OCI-LY1 (cell line): ENCODE data around the gene RUSC2.

Experiments used
- H2AFZ ChIP-seq: fragments of 200-600 bp; sonication (generic), shearing (Covaris generic); 2 replicates; pipeline ENCODE4 v1.6.0; 2014; ENCODE audit warnings: antibody characterized with exemption, mild to moderate bottlenecking, low read length
- H3F3A ChIP-seq: fragments of 200-600 bp; sonication (generic), shearing (Covaris generic); 2 replicates; pipeline ENCODE4 v1.6.0; 2014; ENCODE audit warnings: mild to moderate bottlenecking, antibody characterized with exemption, low read length, moderate library complexity; ENCODE audit not compliant: insufficient read depth
- H3K27ac ChIP-seq: fragments of 200-600 bp; sonication (generic); 2 replicates; pipeline ENCODE4 v1.5.1; 2014; ENCODE audit warnings: low read length, mixed run types, mild to moderate bottlenecking, low read depth; ENCODE audit not compliant: poor library complexity, severe bottlenecking
- H3K27me3 ChIP-seq: fragments of 200-600 bp; sonication (generic); 2 replicates; pipeline ENCODE4 v1.6.0; 2014; ENCODE audit warnings: antibody characterized with exemption, mild to moderate bottlenecking, low read length, moderate library complexity; ENCODE audit not compliant: insufficient read depth
- H3K36me3 ChIP-seq: fragments of 200-600 bp; sonication (generic); 2 replicates; pipeline ENCODE4 v1.6.1; 2014; ENCODE audit warnings: mild to moderate bottlenecking, antibody characterized with exemption, low read length, moderate library complexity, mixed read lengths; ENCODE audit not compliant: insufficient read depth
- H3K4me1 ChIP-seq: fragments of 200-600 bp; sonication (generic); 2 replicates; pipeline ENCODE4 v1.5.1; 2014; ENCODE audit warnings: mild to moderate bottlenecking, low read length, moderate library complexity; ENCODE audit not compliant: insufficient read depth, severe bottlenecking
- H3K4me2 ChIP-seq: fragments of 200-600 bp; sonication (generic), shearing (Covaris generic); 2 replicates; pipeline ENCODE4 v1.6.1; 2014; ENCODE audit warnings: low read length
- H3K4me3 ChIP-seq: fragments of 200-600 bp; sonication (generic); 2 replicates; pipeline ENCODE4 v1.5.1; 2014; ENCODE audit warnings: low read length, low read depth, mild to moderate bottlenecking, mixed read lengths; ENCODE audit not compliant: poor library complexity, severe bottlenecking
- H3K79me2 ChIP-seq: fragments of 200-600 bp; shearing (Covaris generic); 2 replicates; pipeline ENCODE4 v1.6.1; 2016; ENCODE audit warnings: mixed run types, low read length, mixed read lengths; ENCODE audit not compliant: insufficient read depth
- H3K9ac ChIP-seq: fragments of 200-600 bp; sonication (generic), shearing (Covaris generic); 2 replicates; pipeline ENCODE4 v1.6.1; 2014; ENCODE audit warnings: mild to moderate bottlenecking, low read length, mixed read lengths
- H3K9me2 ChIP-seq: fragments of 200-600 bp; sonication (generic), shearing (Covaris generic); 2 replicates; pipeline ENCODE4 v1.6.1; 2014; ENCODE audit warnings: low read depth, mild to moderate bottlenecking, low read length, mixed read lengths
- H3K9me3 ChIP-seq: fragments of 200-600 bp; shearing (Covaris generic); 2 replicates; pipeline ENCODE4 v1.6.1; 2014; ENCODE audit warnings: low read length, mixed read lengths
- H4K20me1 ChIP-seq: fragments of 200-600 bp; sonication (generic), shearing (Covaris generic); 2 replicates; pipeline ENCODE4 v1.6.0; 2016; ENCODE audit warnings: mild to moderate bottlenecking, low read length; ENCODE audit not compliant: insufficient read depth
- EZH2 ChIP-seq: fragments of 200-600 bp; sonication (generic), shearing (Covaris generic); IDR thresholded peaks from 2 replicates; pipeline ENCODE4 v1.8.0; 2017; ENCODE audit warnings: borderline replicate concordance, mixed run types, mild to moderate bottlenecking, antibody characterized with exemption, low read length, moderate library complexity, mixed read lengths
- TF ChIP-seq, protein P1 (sequence below): fragments of 200-600 bp; sonication (generic), shearing (Covaris generic); IDR thresholded peaks from 2 replicates; pipeline ENCODE4 v1.5.1; 2017; ENCODE audit warnings: mild to moderate bottlenecking, antibody characterized with exemption, low read length, moderate library complexity, mixed read lengths

The RUSC2 gene

DNA sequence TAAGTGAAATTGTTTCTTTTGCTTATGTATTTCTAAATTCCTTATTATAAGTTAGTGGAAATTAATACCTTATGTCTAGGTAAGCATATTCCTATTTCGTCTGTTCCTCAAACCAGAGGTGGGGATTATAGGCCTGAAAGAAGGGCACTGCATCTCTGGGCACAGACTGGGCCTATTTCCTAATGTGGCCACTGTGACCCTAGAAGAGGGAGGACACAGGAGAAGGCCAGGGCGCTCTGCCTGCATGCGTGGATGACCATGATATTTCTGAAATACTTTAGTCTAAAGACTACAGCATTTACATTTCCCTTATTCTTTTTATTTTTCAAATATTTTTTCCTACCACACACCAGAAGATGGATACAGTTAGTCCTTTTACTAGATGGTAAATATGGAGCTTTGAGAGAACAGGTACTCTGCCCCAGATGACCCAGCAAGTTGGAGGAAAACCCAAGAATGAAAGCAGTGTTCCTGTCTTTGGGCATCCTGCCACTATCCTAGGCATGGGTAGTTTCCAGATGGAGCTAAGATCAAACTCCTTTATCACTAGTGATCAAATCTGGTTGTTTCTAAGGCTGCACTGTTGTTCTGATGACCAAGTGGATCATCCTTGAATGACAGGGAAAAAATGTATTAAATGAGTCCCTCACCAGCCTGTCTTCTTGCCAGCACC lies 27.8 kb downstream of the RUSC2 start:
- Histone ChIP-seq H3F3A (no peaks in the 10 kb centered on the region), H4K20me1 (no peaks in the 10 kb centered on the region), H3K4me3 (no peak overlapping the region), H3K9ac (no peak overlapping the region), H3K27me3 (no peaks in the 10 kb centered on the region), H3K4me1 (no peaks in the 10 kb centered on the region), H3K79me2 (no peaks in the 10 kb centered on the region), H3K36me3 (no peaks in the 10 kb centered on the region), H3K4me2 (no peak overlapping the region), H3K9me2 (no peaks in the 10 kb centered on the region), H3K9me3 (no peaks in the 10 kb centered on the region), H2AFZ (no peak overlapping the region), H3K27ac (no peak overlapping the region)
- no peak for TF ChIP-seq EZH2
- TF ChIP-seq, protein P1, sequence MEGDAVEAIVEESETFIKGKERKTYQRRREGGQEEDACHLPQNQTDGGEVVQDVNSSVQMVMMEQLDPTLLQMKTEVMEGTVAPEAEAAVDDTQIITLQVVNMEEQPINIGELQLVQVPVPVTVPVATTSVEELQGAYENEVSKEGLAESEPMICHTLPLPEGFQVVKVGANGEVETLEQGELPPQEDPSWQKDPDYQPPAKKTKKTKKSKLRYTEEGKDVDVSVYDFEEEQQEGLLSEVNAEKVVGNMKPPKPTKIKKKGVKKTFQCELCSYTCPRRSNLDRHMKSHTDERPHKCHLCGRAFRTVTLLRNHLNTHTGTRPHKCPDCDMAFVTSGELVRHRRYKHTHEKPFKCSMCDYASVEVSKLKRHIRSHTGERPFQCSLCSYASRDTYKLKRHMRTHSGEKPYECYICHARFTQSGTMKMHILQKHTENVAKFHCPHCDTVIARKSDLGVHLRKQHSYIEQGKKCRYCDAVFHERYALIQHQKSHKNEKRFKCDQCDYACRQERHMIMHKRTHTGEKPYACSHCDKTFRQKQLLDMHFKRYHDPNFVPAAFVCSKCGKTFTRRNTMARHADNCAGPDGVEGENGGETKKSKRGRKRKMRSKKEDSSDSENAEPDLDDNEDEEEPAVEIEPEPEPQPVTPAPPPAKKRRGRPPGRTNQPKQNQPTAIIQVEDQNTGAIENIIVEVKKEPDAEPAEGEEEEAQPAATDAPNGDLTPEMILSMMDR, result no peak

DNA sequence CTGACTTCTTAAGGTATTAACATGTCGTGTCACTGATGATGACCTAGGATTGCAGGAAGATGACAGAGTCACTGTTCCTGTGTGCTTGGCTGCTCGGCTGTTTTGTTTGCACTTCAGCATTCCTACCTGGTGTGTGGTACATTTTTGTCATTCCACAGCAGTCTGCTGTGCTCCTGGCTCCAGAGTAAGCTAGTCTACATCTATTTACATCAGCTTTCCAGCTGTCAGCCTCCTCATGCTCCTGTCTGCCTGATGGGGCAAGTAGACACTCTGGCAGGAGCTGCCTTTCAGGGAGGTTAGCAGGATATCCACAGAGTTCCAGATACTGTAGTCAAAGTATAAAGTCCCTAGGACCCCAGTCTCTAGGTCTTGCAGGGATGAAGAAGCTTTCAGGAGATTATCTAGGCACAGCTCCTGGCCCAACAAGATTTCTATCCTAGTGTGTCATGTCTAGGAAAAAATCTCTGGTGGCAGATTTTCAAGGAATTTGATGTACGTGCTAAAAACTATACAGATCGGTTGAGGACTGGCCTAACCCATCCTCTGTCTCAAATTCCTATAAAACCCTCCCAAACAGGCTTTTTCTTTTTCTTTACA lies 28.4 kb downstream of the RUSC2 start:
- Histone ChIP-seq H3K4me2 (no peak overlapping the region), H3K27me3 (no peaks in the 10 kb centered on the region), H3F3A (no peaks in the 10 kb centered on the region), H3K36me3 (no peaks in the 10 kb centered on the region), H4K20me1 (no peaks in the 10 kb centered on the region), H3K9ac (no peak overlapping the region), H3K4me1 (no peaks in the 10 kb centered on the region), H3K9me3 (no peaks in the 10 kb centered on the region), H3K4me3 (no peak overlapping the region), H3K9me2 (no peaks in the 10 kb centered on the region), H3K79me2 (no peaks in the 10 kb centered on the region), H2AFZ (no peak overlapping the region), H3K27ac (no peak overlapping the region)
- TF ChIP-seq, protein P1, result no peak
- no peak for TF ChIP-seq EZH2

DNA sequence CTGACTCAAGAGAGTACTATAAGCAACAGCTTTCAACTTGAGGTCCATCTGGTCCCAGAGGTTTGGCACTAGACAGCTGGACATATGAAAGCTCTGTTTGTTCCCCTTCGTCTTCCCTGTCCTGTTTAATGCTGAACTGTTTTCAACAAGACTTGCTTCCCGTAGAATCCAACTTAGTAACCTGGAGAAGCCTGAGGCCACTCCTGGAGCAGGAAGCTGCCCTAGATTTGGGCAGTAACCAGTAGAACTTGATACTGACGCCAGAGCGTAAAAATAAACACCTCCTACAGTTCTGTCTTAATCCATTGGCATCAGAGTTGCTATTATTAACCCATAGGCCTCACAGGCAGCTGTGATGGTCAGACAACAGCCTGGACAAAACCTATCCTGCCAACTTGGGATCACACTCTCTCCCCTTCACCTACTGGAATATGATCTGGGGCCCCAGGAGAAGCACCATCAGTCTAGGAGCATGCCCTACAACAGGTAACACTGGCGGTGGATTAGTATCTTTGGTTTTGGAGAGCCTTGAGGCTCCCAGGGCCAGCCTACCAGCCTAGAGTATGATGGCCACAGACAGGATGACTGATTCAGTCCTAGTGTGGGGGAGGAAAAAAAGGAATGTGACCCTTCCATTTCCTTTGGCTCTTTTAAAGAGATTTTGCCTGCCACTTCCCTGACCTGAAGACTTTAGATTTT lies 29.2 kb downstream of the RUSC2 start:
- no peaks in the 10 kb centered on the region for H3F3A ChIP-seq
- no peaks in the 10 kb centered on the region for H3K79me2 ChIP-seq
- no peaks in the 10 kb centered on the region for H3K9me3 ChIP-seq
- no peaks in the 10 kb centered on the region for H3K4me1 ChIP-seq
- no peak overlapping the region for H3K27ac ChIP-seq
- no peak overlapping the region for H2AFZ ChIP-seq
- TF ChIP-seq EZH2, result no peak
- TF ChIP-seq, protein P1, result no peak
- H3K4me3 ChIP-seq, result no peak overlapping the region
- no peak overlapping the region for H3K4me2 ChIP-seq
- no peaks in the 10 kb centered on the region for H3K27me3 ChIP-seq
- no peaks in the 10 kb centered on the region for H3K9me2 ChIP-seq
- no peaks in the 10 kb centered on the region for H3K36me3 ChIP-seq
- no peaks in the 10 kb centered on the region for H4K20me1 ChIP-seq
- no peak overlapping the region for H3K9ac ChIP-seq
